OCI-LY3 (cell line): ENCODE measurements around the gene GPR87.

Experiments used
- CTCF ChIP-seq: fragments of 200-600, 300-600 bp; sonication (generic); IDR thresholded peaks from 2 replicates; pipeline ENCODE4 v1.5.1; 2014; ENCODE audit warnings: antibody characterized with exemption, low read length, low read depth
- EZH2phosphoT487 ChIP-seq: fragments of 200-600 bp; shearing (Covaris generic); IDR thresholded peaks from 2 replicates; pipeline ENCODE4 v1.6.1; 2018; ENCODE audit warnings: antibody characterized with exemption, mixed run types, low read depth

DNA sequence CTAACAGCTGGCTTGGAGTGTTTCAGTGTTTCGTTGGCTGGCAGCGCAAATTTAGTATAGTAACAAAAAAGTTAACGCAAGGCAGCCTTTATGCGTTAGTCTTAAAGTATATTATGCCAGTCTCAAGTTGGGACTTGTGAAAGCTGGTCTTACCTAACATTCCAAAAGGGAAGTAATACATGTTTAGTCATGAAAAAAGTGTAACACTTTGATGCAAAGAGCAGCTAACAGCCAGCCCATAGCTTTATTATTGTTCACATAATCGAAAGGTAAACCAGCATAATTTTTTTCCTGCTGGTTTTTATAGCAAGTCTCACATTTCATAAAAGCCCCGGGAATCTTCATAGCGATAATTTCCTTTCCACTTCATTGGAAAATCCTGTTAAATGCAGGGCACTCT is 2.4 kb upstream of the GPR87 start:
- TF ChIP-seq CTCF (no peak), EZH2phosphoT487 (no peak)
